ENCODE results near the gene CAPN3.

DNA sequence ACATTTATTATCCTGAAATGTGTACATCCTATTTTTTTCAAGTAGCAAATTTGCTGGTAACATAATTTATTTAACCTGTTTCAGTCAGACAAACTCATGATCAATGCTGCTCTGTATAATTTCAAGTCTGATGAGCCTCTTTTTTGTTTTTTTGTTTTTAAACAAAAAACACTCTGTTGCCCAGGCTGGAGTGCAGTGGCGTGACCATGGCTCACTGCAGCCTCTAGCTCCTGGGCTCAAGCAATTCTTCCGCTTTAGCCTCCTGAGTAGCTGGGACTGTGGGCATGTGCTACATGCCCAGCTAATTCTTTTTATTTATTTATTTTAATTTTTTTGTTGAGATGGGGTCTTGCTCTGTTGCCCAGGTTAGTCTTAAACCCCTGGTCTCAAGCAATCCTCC, 40.1 kb upstream of the CAPN3 start:
- TF ChIP-seq POLR2A (IDR thresholded peaks at IDR 0.05; ENCODE audit: low read depth, low read length): no peak
- TF ChIP-seq TAF1 (IDR thresholded peaks at IDR 0.05; ENCODE audit: low read depth, low read length): no peak
- TF ChIP-seq SPI1 (IDR thresholded peaks at IDR 0.05; ENCODE audit: low read depth, low read length): no peak

All from GM12891 (cell line).